GM19467 (cell line): ENCODE results near the gene LAIR1.
"Not testable (repeated sequence)": the region's sequence is repeated elsewhere in the genome, so short reads cannot be mapped to it uniquely, and the experiment has no call there.

Experiments
- ATAC-seq: cut with Tn5 transposase; IDR thresholded peaks from one replicate; pipeline ENCODE4 v1.9.1; 2021; ENCODE audit warnings: mild to moderate bottlenecking, moderate library complexity; ENCODE audit not compliant: unreplicated experiment

LAIR1 gene

GRCh38 chr19:54364775-54365257 is at the start of gene LAIR1:
TSS of gene LAIR1 (minus strand) at chr19:54364931. CDS start at chr19:54364804, 127 bp downstream.
- no peak for ATAC-seq

GRCh38 chr19:54414156-54414555 is 49.4 kb upstream of the LAIR1 start:
- no peak for ATAC-seq

GRCh38 chr19:54412877-54413276 is 48.1 kb upstream of the LAIR1 start:
- ATAC-seq: no peak

GRCh38 chr19:54411033-54411432 is 46.3 kb upstream of the LAIR1 start:
- no peak for ATAC-seq

- ATAC-seq: no peak
These were observed 43.8 kb upstream of the LAIR1 start for GRCh38 chr19:54408456-54409026.

- no peak for ATAC-seq
These were observed 43.0 kb upstream of the LAIR1 start for GRCh38 chr19:54407780-54408179.

- ATAC-seq: no peak
These were observed 40.9 kb upstream of the LAIR1 start for GRCh38 chr19:54405628-54406027.

- ATAC-seq: no peak
These were observed 38.3 kb upstream of the LAIR1 start for GRCh38 chr19:54403054-54403453.

- ATAC-seq: no peak
These were observed 36.2 kb upstream of the LAIR1 start for GRCh38 chr19:54400913-54401312.

- no peak for ATAC-seq
These were observed 34.5 kb upstream of the LAIR1 start for GRCh38 chr19:54399189-54399588.

- ATAC-seq: no peak
These were observed 31.0 kb upstream of the LAIR1 start for GRCh38 chr19:54395685-54396084.

- no peak for ATAC-seq
These were observed 28.6 kb upstream of the LAIR1 start for GRCh38 chr19:54393381-54393780.

- ATAC-seq: no peak
These were observed 27.4 kb upstream of the LAIR1 start for GRCh38 chr19:54392105-54392504.

GRCh38 chr19:54391589-54392061 is 26.9 kb upstream of the LAIR1 start:
- ATAC-seq: no peak

GRCh38 chr19:54390942-54391577 is 26.3 kb upstream of the LAIR1 start:
- ATAC-seq: no peak

GRCh38 chr19:54389553-54389952 is 24.8 kb upstream of the LAIR1 start:
- ATAC-seq: no peak

GRCh38 chr19:54388802-54389139 is 24.0 kb upstream of the LAIR1 start:
- ATAC-seq: no peak

- no peak for ATAC-seq
These were observed 23.5 kb upstream of the LAIR1 start for GRCh38 chr19:54387991-54388801.

- ATAC-seq: no peak
These were observed 18.6 kb upstream of the LAIR1 start for GRCh38 chr19:54383330-54383729.

- not testable (repeated sequence) for ATAC-seq
These were observed 17.3 kb upstream of the LAIR1 start for GRCh38 chr19:54382041-54382440.

- ATAC-seq: no peak
These were observed 16.2 kb upstream of the LAIR1 start for GRCh38 chr19:54380897-54381296.

- no peak for ATAC-seq
These were observed 14.5 kb upstream of the LAIR1 start for GRCh38 chr19:54379187-54379678.
